22Rv1 (cell line): ENCODE data around the gene SDC4.

Source experiments
- H3K27ac ChIP-seq: fragments of 450-650 bp; 2 replicates; pipeline ENCODE4 v1.5.1; 2017
- CTCF ChIP-seq: fragments of 450-650 bp; IDR thresholded peaks from 2 replicates; pipeline ENCODE4 v1.5.1; 2017; ENCODE audit warnings: mild to moderate bottlenecking
- ZFX ChIP-seq: fragments of 450-650 bp; IDR thresholded peaks from 2 replicates; pipeline ENCODE4 v1.6.1; 2017; ENCODE audit warnings: antibody characterized with exemption, borderline replicate concordance

Gene SDC4

DNA sequence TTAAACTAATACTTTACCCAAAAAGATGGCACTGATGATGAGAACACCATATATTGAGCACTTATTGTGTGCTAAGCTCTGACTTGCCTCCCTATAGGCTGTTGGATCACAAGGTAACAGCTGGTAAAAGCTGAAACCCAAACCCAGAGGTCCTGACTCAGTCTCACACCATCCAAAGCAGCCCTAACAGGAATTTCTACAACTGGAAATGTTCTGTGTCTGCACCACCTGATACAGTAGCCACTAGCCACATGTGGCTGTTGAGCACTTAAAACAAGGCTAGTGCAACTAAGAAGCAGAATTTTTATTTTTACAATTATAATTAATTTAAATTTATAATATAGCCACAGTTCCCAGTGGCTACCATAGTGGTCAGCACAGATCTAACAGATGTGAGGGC lies 24.5 kb downstream of the SDC4 start:
- TF ChIP-seq ZFX (no peak), CTCF (no peak)
- H3K27ac ChIP-seq: no peak overlapping the region

- H3K27ac ChIP-seq: no peak overlapping the region
- TF ChIP-seq CTCF (peak; percentile 74), ZFX (no peak)
Measured at GRCh38 chr20:45322952-45323383, 25.3 kb downstream of the SDC4 start.

- H3K27ac ChIP-seq: no peak overlapping the region
- no peak for TF ChIP-seq ZFX
- no peak for TF ChIP-seq CTCF
Measured at GRCh38 chr20:45320948-45321595, 27.2 kb downstream of the SDC4 start.

- TF ChIP-seq CTCF: no peak
- TF ChIP-seq ZFX: no peak
- H3K27ac ChIP-seq: no peak overlapping the region
Measured at GRCh38 chr20:45318948-45319347, 29.3 kb downstream of the SDC4 start.

DNA sequence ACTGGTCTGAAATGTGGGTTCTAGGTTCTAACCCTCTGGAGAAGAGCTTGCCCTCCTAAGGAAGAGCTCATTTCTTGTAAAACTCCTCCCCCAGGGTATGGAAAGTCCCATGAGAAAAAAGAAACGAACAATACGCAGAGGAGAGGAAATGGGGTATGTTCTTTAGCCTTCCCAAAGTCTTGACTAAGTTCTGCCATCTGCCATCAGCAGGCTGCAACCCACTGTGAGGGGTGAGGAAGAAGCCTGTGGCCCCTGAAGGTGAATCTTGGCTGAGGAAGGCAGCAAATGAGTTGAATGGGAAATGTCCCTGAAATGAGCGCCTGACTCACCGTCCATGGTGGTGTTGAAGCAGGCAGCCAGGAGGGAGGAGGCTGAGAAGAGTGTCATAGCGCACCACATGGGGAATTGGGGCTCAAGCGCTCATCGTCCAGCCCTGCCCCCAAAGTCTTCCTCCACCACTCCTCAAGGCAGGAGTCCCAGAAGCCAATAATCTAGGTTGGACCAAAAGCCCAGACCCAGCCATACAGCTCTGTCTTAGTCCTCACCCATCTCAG lies 29.8 kb downstream of the SDC4 start:
- no peak for TF ChIP-seq ZFX
- no peak for TF ChIP-seq CTCF
- H3K27ac ChIP-seq: no peak overlapping the region

DNA sequence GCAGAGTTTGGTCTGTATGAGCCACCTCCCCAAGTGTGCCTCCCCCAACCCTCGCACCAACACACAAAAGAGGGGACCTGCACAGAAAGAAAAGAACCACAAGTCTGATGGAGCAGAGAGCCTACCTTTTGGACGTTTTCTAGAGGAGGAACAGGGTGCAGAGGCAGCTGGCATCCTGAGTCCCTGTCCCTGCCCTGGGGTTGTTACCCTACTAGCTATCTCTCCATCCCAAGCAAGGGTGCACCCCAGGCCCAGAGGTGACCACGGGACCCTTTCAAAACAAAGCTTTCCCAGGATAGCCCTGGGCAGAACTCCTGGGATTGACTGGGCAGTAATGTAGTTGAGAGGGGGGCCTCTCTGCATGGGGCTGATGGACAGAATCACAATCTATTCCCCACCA lies 30.4 kb downstream of the SDC4 start:
- TF ChIP-seq CTCF: no peak
- no peak for TF ChIP-seq ZFX
- H3K27ac ChIP-seq: no peak overlapping the region

DNA sequence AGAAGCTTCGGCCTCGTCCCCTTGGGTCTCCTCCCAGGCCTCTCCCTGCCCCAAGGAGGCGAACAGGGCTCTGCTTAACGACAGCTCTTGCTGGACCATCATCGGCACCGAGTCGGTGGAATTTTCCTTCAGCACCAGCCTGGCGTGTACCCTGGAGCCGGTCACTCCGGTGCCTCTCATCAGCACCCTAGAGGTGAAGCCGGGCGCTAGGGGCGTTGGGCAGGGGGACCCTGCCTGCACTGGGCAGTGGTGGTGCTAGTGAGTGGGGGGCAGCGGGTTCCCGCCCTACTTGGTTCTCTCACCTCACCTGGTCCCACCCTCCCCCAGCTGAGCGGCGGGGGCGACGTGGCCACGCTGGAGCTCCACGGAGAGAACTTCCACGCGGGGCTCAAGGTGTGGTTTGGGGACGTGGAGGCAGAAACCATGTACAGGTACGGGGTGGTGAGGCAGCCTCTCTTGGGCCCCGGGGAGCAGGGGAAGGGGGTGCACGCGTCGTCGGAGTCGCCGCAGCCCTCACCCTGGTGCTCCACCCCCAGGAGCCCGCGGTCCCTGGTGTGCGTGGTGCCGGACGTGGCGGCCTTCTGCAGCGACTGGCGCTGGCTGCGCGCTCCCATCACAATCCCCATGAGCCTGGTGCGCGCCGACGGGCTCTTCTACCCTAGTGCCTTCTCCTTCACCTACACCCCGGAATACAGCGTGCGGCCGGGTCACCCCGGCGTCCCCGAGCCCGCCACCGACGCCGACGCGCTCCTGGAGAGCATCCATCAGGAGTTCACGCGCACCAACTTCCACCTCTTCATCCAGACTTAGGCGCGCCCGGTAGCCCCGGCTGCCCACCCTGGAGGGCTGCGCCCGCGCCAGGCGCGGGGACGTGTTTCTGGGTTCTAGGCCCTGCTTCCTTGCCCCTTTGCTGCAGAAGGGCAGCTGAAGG lies 31.8 kb downstream of the SDC4 start:
- H3K27ac ChIP-seq: no peak overlapping the region

More for the DNA sequence above, 31.8 kb downstream of the SDC4 start:
- no peak for TF ChIP-seq CTCF
- TF ChIP-seq ZFX: no peak
